Measurements from ENCODE around the gene SLC30A7.
"Not testable (repeated sequence)": the region's sequence is repeated elsewhere in the genome, so short reads cannot be mapped to it uniquely, and the experiment has no call there.

SLC30A7 gene

DNA sequence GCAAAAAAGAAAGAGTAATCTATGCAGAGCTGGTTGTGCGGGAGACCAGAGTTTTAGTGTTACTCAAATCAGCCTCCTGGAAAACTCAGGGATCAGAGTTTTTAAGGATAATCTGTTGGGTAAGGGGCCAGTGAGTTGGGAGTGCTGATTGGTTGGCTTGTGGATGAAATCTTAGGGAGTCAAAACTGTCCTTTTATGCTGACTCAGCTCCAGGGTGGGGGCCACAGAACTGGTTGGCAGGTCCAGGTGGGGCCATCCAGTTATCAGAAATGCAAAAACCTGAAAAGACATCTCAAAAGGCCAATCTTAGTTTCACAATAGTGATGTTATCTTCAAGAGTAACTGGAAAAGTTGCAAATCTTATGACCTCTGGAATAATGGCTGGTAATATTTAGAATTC, 4.5 kb upstream of the SLC30A7 start:
- DNase-seq = no peak

DNA sequence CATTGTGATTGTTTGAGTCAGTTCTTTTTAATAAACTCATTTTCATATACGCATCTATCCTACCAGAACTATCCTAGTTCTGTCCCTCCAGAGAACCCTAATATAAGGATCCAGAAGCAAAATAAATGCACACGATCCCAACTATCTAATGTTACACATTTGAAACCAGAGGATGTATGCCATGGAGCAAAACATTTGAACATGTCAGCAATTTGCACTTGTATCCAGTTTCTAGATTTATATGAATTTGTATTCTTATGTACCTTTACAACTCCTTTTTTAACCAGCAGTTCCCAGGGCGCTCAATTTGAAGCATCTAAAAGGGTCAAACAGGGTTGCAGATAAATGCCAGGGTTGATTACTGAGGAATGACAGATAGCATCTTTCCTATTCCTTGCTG, 3.3 kb upstream of the SLC30A7 start:
- no peak for DNase-seq

DNA sequence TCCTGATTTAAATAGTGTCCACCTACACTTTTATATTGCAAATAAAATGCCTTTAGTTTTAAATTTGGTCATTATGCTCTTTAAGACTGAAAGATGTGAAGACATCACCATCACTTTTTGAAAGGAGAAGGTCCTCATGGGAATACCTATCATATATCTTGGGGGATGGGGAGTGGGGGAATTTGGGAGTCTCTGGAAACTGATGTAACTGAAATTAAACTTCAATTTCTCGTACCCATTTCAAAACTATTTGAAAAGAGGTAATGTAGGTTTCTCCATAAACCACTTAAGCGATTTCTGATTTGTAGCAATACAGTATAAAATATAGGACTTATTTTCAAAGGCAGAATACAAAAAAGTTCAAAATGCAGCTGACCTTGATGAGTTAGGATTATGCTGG, 2.2 kb upstream of the SLC30A7 start:
- DNase-seq = no peak

DNA sequence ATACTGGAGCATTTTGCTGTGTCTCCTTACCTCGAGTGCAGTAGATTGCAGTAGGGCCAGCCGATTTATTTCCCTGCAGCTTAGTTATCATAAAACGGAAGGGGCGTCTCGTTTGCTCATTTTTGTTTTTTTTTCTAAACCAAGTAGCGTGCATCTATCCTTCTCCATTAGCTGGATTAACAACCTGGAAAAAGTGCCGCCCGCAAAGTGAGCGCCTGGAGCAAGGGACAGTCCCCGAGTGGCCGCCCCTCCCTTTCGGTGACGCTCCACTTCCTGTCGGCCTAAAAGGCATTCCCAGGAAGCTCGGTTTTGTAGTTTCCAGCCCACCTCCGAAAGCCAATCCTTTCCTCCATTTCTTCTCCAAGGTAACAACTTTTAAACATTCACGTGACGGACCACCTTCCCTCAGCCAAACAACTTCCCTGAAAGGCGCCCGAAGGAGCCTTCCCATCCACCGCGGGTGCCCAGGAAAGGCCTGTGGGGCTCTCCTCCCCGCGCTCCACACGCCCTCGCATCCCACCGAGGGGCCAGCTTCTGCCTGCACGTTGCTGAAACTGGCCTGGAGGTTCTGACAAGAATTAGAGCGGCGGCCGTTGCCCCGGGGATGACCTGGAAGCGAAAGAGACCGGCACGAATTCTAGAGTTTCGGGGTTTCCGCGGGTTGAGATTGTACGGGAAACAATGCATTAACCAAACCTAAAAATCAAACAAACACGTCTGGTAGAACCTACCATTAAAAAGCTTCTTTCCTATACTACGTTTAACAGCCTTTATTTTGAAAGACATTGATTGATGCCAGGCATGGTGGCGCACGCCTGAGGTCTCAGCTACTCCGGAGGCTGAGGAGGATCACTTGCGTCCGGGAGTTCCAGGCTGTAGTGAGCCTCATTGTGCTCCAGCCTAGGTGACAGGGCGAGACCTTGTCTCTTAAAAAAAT, 1.0 kb upstream of the SLC30A7 start, which contains the start of gene EXTL2:
EXTL2 (minus strand) TSS at position 240 of the 937 bp plus-strand sequence. CDS start 6,085 bp downstream, outside the sequence.
- peak; percentile 85 for DNase-seq

DNA sequence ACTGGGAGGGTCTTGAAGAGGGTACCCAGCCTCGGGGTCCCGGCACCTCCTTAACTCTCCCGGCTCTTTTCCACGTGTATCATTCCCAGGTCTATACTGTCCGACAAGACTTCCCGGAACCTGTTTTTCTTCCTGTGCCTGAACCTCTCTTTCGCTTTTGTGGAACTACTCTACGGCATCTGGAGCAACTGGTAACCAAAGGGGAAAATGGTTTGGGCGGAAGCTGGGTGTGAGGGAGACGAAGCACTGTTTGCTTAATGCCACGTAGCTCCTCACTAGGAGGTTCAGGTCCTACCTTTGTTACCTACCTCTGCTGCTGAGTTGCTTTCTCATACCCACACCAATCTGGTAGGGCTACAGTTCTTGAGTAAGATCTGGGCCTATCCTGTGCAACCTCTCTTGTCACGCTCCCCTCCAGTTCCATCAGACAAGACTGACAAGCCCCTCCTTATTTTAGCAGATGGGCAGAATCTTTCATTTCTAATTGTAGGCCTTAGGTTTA, 642 bp downstream of the SLC30A7 start:
- DNase-seq = no peak

DNA sequence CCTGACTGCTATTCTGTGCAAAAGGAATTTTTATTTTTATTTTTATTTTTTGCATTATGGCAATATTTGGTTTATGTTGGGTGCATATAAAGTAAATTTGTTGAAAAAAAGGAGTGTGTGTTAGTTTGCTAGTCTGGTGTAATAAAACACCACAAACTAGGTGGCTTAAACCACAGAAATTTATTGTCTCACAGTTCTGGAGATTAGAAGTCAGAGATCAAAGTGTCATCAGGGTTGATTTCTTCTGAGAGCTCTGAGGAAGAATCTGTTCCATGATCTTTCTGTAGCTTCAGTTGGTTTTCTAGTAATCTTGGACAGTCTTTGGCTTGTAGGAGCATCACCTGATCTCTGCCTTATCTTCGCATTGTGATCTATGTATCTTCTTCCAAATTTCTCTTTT, 6.5 kb downstream of the SLC30A7 start:
- no peak for DNase-seq

DNA sequence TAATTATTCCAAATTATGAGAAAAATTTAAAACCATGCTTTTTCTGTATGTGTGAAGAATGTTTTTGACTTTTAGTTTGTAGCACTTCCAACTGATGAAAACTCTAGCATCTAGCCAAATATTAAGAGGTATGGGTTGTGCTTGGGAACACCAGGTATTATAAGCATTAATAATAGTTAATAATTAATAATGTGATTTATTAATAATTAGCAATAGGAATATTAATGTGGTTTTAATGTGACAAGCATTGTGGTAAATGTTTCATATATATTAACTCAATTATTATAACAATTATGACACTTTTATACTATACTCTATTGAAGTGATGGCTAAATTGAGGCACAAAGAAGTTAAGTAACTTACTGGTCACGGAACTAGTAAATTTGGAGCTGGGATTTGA, 7.9 kb downstream of the SLC30A7 start:
- no peak for DNase-seq

DNA sequence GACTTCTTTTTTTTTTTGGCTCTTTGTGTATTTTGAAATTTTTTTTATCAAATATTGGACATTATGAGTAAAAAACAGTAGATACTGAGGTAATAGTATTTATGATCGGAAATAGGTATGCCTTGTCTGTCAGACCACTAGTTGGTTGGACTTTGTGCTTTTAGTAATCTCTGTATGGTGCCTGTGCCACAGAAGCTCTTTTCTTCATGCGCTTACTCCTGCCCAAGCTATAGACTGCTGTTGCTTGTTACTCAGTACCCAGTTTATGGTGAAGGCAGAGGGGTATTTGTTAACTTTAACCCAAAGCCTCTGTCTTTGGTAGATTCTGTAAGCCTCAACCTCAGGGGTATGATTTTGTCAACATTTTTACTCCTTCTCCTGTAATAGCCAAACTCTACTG, 8.6 kb downstream of the SLC30A7 start:
- no peak for DNase-seq

DNA sequence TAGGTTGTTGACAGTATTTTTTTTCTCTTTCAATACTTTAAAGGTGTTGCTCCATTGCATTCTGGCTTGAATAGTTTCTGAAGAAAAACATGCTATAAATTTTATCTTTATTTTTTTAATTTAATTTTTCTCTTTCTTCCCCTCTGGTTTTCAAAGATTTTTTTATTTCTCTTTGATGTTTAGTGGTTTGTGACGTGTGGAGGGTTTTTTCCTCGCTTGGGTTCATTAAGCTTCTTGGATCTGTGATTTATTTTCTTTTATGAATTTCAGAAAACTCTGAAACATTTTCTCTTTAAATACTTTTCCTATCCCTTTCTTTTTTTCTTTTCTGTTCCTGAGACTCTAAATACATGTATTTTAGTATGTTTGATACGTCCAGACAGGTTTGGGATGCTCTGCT, 9.3 kb downstream of the SLC30A7 start:
- no peak for DNase-seq

DNA sequence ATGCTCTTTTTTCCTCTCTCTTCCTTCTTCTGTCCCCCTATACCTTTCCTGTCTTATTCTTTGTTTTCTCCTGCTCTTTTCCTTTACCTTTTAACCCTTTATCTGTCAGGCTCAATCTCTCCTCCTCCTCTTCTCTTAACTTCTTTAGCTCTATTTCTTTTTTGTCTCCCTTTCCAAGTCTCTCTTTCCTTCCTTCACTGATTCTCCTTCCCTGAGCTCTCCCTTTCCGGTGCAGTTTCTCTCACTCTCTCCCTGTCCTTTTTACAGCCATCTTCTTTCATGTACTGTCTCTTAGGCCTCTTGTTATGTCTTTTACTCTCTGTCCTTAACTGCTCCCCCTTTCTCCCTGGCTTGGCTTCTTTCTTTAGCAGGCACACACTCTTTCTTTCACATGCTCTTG, 12.0 kb downstream of the SLC30A7 start:
- no peak for DNase-seq

DNA sequence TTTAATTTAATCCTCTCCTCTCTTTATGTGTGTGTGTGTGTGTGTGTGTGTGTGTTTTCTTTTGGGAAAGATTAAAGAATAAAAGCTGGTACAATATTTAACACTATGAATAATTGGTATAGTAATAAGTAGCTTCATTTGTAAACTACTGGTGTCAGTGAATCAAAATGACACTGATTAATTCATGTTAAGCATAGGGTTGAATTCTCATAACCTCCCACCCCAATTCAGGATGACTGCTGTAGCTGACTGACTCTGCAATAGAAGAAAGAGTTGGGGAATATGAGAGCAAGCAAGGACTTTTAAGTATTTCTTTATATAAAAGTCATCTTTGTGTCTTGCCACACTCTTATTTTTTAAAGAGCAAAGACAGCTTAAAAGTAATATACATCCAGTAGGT, 13.1 kb downstream of the SLC30A7 start:
- no peak for DNase-seq

DNA sequence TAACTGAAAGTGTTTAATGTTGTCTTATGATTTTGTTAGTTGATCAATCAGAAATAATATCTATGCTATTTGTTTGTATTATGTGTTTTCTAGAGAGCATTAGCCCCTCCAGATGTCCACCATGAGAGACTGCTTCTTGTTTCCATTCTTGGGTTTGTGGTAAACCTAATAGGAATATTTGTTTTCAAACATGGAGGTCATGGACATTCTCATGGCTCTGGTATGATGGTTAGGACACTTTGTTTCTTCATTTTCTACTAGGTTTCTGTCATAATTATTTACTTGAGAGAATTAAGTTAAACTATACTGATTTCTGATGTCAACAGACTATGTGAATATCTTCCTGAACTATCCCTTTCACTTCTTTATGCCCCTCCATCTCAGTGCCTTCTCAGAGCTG, 16.1 kb downstream of the SLC30A7 start:
- DNase-seq = no peak

DNA sequence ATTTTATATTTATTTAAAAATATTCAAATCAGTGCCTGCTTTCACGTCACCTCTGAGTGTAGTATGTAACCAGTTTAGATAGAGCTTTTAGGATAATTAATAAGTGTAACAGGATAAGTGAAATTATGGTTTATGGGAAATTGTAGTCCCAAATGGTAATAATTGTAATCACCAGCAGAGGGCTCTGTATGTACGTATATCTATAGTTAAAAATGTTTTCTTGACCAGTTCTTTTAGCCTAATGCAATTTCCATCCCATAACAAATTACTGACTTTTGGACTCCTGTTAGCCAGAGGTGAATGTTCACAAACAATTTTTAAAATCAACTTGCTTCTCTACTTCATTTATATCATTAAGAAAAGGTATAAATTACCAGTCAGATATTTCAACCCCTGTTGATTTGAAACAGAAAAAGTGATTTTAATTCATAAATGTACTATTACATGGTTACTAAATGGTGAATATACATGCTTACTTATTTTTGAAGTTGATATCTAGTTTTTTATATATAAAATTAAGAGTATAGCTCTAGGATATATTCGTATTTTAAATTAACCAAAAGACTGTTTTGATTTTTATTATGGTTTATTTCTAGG, 25.3 kb downstream of the SLC30A7 start:
- peak; percentile 57 for DNase-seq

DNA sequence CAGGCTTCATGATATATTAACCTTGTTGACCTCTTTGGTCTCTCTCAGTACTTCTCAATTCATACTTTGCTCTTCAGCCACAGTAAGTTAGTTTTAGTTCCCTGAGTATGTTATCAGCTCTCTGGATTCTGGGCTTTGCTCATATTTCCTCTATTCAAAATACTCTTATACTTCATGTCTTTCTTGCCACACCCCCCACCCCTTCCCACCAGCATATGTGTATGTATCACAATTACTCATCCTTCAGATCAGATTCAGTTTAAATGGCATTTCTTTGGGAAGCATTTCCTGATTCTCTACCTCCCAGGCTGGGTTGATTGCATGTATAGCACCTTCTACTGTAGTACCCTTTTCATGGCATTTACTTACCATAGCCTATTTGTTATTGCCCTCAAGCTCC, 28.3 kb downstream of the SLC30A7 start:
- no peak for DNase-seq

DNA sequence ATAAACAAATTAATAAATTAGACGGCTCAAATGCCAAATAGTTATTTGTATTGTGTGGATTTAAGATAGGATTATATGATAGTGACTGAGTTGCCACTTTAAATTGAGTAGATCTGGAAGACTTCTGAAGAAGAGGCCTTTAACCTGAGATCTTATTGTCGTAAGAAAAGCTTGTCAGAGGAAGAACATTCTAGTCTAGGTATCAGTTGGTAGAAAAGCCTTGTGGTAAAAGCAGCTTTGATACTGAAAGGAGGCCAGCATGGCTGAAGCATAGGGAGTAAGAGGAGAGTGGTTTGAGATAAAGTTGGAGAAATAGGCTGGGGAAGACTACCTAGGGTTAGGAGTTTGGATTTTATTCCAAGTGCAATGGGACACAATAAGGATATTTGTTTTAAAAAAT, 29.1 kb downstream of the SLC30A7 start:
- DNase-seq = no peak

DNA sequence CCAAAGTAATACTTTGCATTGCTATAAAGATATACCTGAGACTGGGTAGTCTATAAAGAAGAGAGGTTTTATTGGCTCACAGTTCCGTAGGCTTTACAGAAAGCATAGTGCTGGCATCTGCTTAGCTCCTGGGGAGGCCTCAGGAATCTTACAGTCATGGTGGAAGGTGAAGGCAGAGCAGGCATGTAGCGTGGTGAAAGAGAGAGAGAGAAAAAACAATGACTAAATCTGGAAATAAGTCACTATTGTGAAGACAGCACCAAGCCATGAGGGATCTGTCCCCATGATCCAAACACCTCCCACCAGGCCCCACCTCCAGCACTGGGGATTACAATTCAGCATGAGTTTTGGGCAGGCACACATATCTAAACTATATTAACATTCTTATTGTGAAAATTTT, 30.4 kb downstream of the SLC30A7 start:
- no peak for DNase-seq

DNA sequence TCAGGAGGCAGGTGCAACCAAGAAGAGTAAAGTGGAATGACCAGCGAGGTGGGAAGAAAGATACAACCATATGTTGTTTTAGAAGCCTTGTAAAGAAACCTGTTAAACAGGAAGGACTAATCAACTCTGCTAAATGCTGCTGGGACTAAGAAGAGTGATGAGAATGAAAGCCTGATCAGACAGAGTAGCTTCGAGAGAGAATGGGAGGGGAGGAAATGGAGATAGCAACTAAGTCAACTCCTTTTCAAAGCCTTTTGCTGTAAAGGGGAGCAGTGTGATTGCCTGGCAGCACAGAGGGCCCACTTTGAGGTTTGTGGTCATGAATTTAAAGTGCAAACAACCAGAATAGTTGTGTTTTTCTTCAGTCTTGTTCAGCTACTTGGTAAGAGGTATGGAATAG, 31.4 kb downstream of the SLC30A7 start:
- DNase-seq = no peak

DNA sequence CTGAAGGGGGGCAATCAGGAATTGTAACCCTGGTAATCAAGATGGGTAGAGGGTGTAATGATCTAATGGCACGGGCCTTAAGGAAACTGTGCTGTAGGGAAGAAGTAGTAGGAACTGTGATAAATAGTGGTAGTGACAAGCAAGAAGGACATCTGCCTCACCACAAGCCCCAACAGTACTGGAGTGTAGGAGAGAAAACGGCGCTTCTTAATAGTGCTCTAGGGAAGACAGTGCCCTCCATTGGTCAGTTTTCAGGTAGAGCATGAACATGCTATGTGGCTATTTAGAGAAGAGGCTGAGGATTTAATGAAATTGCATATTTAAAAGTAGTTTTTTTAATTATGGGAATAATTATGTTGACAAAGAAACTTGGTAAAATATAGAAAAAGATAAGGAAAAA, 32.2 kb downstream of the SLC30A7 start:
- DNase-seq = no peak

DNA sequence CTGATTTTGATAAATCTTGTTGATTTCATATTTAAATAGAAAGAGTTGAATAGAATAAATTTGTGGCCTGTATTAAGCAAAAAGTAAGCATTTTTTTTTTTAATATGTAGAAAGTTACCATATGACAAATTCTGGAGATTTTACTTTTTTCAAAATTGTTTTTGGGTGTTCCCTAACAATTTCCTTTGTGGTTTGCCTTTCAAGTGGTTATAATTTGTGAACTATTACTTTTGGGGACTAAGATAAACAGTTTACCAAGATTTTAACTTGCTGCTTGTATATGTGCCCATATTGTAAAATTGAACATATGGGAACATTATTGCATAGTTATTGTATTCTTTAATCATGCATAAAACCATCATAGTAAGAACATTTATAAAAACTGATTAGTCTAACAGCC, 34.6 kb downstream of the SLC30A7 start:
- DNase-seq = no peak

DNA sequence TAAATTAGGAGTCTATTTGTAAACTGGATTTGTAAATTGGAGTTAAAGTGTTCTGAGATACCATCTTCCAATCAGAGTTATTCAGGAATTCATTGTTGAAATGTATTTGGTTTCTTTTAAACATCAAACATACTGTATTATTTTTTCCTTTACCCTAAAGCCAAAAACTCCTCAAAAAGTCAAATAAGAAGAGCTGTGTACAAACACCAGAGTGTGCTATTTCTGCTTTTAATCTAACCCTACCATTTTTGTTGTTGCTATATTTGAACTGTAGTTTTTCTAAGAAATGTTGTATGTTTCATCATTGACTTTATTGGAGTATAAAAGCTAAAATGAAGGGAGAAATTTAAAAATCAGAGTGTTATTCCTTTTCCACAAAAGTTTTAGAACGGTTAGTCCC, 35.8 kb downstream of the SLC30A7 start:
- DNase-seq = no peak

DNA sequence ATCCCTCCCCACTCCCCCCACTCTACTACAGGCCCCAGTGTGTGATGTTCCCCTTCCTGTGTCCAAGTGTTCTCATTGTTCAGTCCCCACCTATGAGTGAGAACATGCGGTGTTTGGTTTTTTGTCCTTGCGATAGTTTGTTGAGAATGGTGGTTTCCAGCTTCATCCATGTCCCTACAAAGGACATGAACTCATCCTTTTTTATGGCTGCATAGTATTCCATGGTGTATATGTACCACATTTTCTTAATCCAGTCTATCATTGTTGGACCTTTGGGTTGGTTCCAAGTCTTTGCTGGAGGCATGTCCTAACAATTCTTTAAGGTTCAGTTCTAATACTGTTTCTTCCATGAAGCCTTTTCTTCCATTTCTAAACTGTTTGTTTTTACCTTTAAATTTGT, 37.7 kb downstream of the SLC30A7 start:
- not testable (repeated sequence) for DNase-seq

DNA sequence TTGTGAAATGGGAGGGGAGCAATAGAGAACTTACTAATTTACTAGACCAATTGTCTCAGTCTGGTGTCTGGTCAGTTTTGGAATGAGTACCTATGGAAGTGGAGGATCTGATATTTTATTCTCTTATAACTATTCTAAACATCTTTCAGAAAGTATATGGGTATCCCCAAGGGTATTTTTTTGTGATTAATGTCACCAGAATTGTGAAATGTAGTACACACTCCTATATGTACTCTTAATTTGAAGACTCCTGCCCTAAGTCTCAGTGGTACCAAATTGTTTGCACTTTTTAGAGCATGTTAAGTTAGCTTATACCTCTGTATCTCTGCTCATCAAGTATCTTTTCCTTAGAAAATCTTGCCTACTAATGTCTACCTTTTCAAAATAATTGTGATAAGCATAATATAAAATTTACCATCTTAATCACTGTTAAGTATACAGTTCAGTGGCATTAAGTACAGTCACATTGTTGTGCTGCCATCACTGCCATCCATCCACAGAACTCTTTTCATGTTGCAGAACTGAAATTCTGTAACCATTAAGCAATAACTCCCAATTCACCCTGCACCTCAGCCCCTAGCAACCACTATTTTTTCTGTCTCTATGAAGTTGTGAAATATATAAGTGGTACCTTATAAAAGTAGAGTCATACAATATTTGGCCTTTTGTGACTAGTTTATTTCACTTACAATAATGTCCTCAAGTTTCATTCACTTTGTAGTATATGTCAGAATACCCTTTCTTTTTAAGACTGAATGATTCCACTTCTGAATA, 40.5 kb downstream of the SLC30A7 start:
- DNase-seq = no peak

DNA sequence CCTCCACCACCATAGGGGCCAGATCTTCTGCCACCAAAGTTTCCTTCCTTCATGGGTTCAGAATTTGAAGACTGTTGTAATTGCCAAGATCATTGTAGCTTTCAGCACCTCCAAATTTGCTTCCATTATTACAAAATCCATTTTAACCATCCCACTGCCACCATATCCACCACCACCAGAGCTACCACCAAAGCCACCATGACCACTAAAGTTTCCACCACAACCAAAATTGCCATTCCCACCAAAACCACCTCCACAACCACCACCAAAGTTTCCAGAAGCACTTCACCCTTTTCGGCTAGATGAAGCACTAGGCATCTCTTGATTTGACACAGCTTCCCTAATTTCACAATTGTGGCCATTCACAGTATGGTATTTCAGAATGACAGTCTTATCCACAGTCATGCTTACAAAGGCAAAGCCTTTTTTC, 45.2 kb downstream of the SLC30A7 start:
- DNase-seq = no peak
